HepG2 (cell line): ENCODE data around the gene SLC4A2. TPM values are rescaled to one million over a fixed set of nuclear protein-coding genes. Genes with fewer than 3 reads are reported as not detected.

Experiments
- ATRX ChIP-seq: sonication (generic); formaldehyde crosslinking; IDR thresholded peaks from 2 replicates; pipeline ENCODE4 v1.4.0; 2020; ENCODE audit warnings: missing genetic modification reagents, borderline replicate concordance
- EHMT2 ChIP-seq: fragments of 200-600 bp; sonication (generic); IDR thresholded peaks from 2 replicates; pipeline ENCODE4 v1.7.0; 2017; ENCODE audit warnings: antibody characterized with exemption, low read depth, low read length, borderline replicate concordance
- HMG20A ChIP-seq: IDR thresholded peaks from 2 replicates; pipeline ENCODE4 v1.6.1; 2016; ENCODE audit warnings: borderline replicate concordance
- JUND ChIP-seq: sonication (generic); formaldehyde crosslinking; IDR thresholded peaks from 2 replicates; pipeline ENCODE4 v1.8.0; 2022; ENCODE audit warnings: mild to moderate bottlenecking, missing genetic modification reagents
- KLF11 ChIP-seq: IDR thresholded peaks from 2 replicates; pipeline ENCODE4 v1.6.1; 2016; ENCODE audit warnings: missing compliant biosample characterization
- MXI1 ChIP-seq: IDR thresholded peaks from 3 replicates; pipeline ENCODE4 v1.6.1; 2012; ENCODE audit warnings: low read depth, low read length, inconsistent platforms, borderline replicate concordance
- NFE2L1 ChIP-seq: sonication (generic); formaldehyde crosslinking; IDR thresholded peaks from 2 replicates; pipeline ENCODE4 v1.4.0; 2020; ENCODE audit warnings: missing genetic modification reagents, mild to moderate bottlenecking, borderline replicate concordance
- NR2C2 ChIP-seq: sonication (generic); formaldehyde crosslinking; IDR thresholded peaks from 2 replicates; pipeline ENCODE4 v1.4.0; 2020; ENCODE audit warnings: missing genetic modification reagents, mild to moderate bottlenecking, moderate library complexity, borderline replicate concordance
- PHF21A ChIP-seq: sonication (generic); formaldehyde crosslinking; IDR thresholded peaks from 2 replicates; pipeline ENCODE4 v1.5.0; 2020; ENCODE audit warnings: mild to moderate bottlenecking, missing genetic modification reagents
- RXRB ChIP-seq: IDR thresholded peaks from 2 replicates; pipeline ENCODE4 v1.6.1; 2016; ENCODE audit warnings: borderline replicate concordance, missing genetic modification reagents, missing compliant biosample characterization
- SALL1 ChIP-seq: sonication (generic); formaldehyde crosslinking; IDR thresholded peaks from 2 replicates; pipeline ENCODE4 v1.8.0; 2022; ENCODE audit warnings: mild to moderate bottlenecking, missing genetic modification reagents
- SAP130 ChIP-seq: IDR thresholded peaks from 2 replicates; pipeline ENCODE4 v1.6.1; 2016; ENCODE audit warnings: low read depth
- SATB2 ChIP-seq: sonication (generic); formaldehyde crosslinking; IDR thresholded peaks from 2 replicates; pipeline ENCODE4 v1.5.0; 2020; ENCODE audit warnings: missing genetic modification reagents
- TEAD3 ChIP-seq: optimal IDR thresholded peaks from 2 replicates; pipeline ENCODE3; 2016; ENCODE audit warnings: borderline replicate concordance
- TGIF2 ChIP-seq: IDR thresholded peaks from 2 replicates; pipeline ENCODE4 v1.6.1; 2016; ENCODE audit warnings: control low read depth, missing compliant biosample characterization
- TIGD3 ChIP-seq: sonication (generic); formaldehyde crosslinking; IDR thresholded peaks from 2 replicates; pipeline ENCODE4 v1.5.1; 2020; ENCODE audit warnings: mild to moderate bottlenecking, missing genetic modification reagents, borderline replicate concordance
- ZNF18 ChIP-seq: sonication (generic); formaldehyde crosslinking; IDR thresholded peaks from 2 replicates; pipeline ENCODE4 v1.8.0; 2022; ENCODE audit warnings: mild to moderate bottlenecking, missing genetic modification reagents; ENCODE audit not compliant: insufficient replicate concordance
- ZNF530 ChIP-seq: sonication (generic); formaldehyde crosslinking; IDR thresholded peaks from 2 replicates; pipeline ENCODE4 v1.5.0; 2020; ENCODE audit warnings: low read depth, mild to moderate bottlenecking, missing genetic modification reagents
- ZNF546 ChIP-seq: sonication (generic); formaldehyde crosslinking; conservative IDR thresholded peaks from 2 replicates; pipeline ENCODE4 v1.8.1; 2023; ENCODE audit warnings: mild to moderate bottlenecking, missing genetic modification reagents
- ZNF605 ChIP-seq: sonication (generic); formaldehyde crosslinking; IDR thresholded peaks from 2 replicates; pipeline ENCODE4 v1.8.0; 2022; ENCODE audit warnings: mild to moderate bottlenecking, missing genetic modification reagents
- ZNF75D ChIP-seq: sonication (generic); formaldehyde crosslinking; IDR thresholded peaks from 2 replicates; pipeline ENCODE4 v1.8.1; 2023; ENCODE audit warnings: missing genetic modification reagents, mild to moderate bottlenecking, borderline replicate concordance
- ZSCAN21 ChIP-seq: sonication (generic); formaldehyde crosslinking; IDR thresholded peaks from 2 replicates; pipeline ENCODE4 v1.8.0; 2022; ENCODE audit warnings: mild to moderate bottlenecking, missing genetic modification reagents, moderate library complexity, borderline replicate concordance
- polyA plus RNA-seq, 8 experiments: library from polyadenylated mRNA; depleted of rRNA in 3 of 8; stranded (reverse) in 7 of 8; unstranded in 1 of 8; fragments of >200 nt; fragmentation: Illumina TruSeq in 4 of 8; extraction: Trizol in 4 of 8; gene quantifications; 2 replicates each; pipeline versions ENCODE4 v1.2.1 to v1.2.3, GENCODE V29; 2011 to 2016; ENCODE audit warnings: low read depth in 4 of 8, missing spikeins in 1 of 8, mixed read lengths in 1 of 8; ENCODE audit not compliant: insufficient read depth in 1 of 8
- total RNA-seq, 5 experiments: library from RNA; depleted of rRNA; stranded (reverse); fragments of >200 nt; fragmentation: Illumina TruSeq; extraction: Trizol; gene quantifications; 2 replicates each; pipeline ENCODE4 v1.2.3, GENCODE V29; 2016; ENCODE audit warnings: low read depth in 1 of 5
- TF ChIP-seq, protein P1 (sequence below): sonication (generic); formaldehyde crosslinking; IDR thresholded peaks from 2 replicates; pipeline ENCODE4 v1.4.0; 2020; ENCODE audit warnings: mild to moderate bottlenecking, missing genetic modification reagents

Gene SLC4A2
- total and polyA plus RNA-seq, 2 of the 13 experiments (the other 11 are each of a cell fraction or from before 2014, with no cell fraction given): 51.9 to 73.4 TPM

- no peak for TF ChIP-seq ZSCAN21 (CRISPR knock-in tag)
- no peak for TF ChIP-seq ZNF75D (CRISPR knock-in tag)
- TF ChIP-seq, protein P1, sequence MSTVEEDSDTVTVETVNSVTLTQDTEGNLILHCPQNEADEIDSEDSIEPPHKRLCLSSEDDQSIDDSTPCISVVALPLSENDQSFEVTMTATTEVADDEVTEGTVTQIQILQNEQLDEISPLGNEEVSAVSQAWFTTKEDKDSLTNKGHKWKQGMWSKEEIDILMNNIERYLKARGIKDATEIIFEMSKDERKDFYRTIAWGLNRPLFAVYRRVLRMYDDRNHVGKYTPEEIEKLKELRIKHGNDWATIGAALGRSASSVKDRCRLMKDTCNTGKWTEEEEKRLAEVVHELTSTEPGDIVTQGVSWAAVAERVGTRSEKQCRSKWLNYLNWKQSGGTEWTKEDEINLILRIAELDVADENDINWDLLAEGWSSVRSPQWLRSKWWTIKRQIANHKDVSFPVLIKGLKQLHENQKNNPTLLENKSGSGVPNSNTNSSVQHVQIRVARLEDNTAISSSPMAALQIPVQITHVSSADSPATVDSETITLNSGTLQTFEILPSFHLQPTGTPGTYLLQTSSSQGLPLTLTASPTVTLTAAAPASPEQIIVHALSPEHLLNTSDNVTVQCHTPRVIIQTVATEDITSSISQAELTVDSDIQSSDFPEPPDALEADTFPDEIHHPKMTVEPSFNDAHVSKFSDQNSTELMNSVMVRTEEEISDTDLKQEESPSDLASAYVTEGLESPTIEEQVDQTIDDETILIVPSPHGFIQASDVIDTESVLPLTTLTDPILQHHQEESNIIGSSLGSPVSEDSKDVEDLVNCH (CRISPR knock-in tag): no peak
- TF ChIP-seq PHF21A: peak; percentile 89
- no peak for TF ChIP-seq ZNF18 (CRISPR knock-in tag)
- peak; percentile 60; the same call in 1 of the 2 replicates for TF ChIP-seq TGIF2
- TF ChIP-seq JUND: no peak
- no peak for TF ChIP-seq EHMT2
- peak; percentile 91 for TF ChIP-seq SAP130 (CRISPR knock-in tag)
- TF ChIP-seq MXI1: peak; percentile 63; the same call in 1 of the 3 replicates
- no peak for TF ChIP-seq KLF11
- 0 out of 2 replicates have a peak, but pooled peaks have one; percentile 55 for TF ChIP-seq NFE2L1 (CRISPR knock-in tag)
- TF ChIP-seq SATB2: no peak
- no peak for TF ChIP-seq TIGD3 (CRISPR knock-in tag)
- TF ChIP-seq NR2C2: peak; percentile 90
- TF ChIP-seq HMG20A (CRISPR knock-in tag): no peak
- TF ChIP-seq TEAD3 (CRISPR knock-in tag): peak; percentile 5
- peak; percentile 68; the same call in 1 of the 2 replicates for TF ChIP-seq ZNF605
- peak; percentile 69; the same call in 1 of the 2 replicates for TF ChIP-seq SALL1
- TF ChIP-seq ATRX: no peak
- no peak; the same call in 1 of the 2 replicates for TF ChIP-seq RXRB (CRISPR knock-in tag)
- no peak for TF ChIP-seq ZNF546 (CRISPR knock-in tag)
- no peak for TF ChIP-seq ZNF530 (CRISPR knock-in tag)
These were observed 1.2 kb upstream of the SLC4A2 start (continued) for GRCh38 chr7:151057989-151058780.
